Stimulated activated CD4-positive, alpha-beta T cell treated with anti-CD3 and anti-CD28 coated beads, Interleukin-1b, Interleukin-23, amount 100 ng/mL, for 4 hours (primary cell): ENCODE data around the gene ALG12.
"Not testable (repeated sequence)": the region's sequence is repeated elsewhere in the genome, so short reads cannot be mapped to it uniquely, and the experiment has no call there.

Experiments used
- DNase-seq, 2 donors: peaks; one replicate each; pipeline ENCODE4 v3.0.0-alpha.2; 2020; ENCODE audit warnings: low read depth in 2 of 2

ALG12 gene

GRCh38 chr22:49867303-49868265 is 50.7 kb downstream of the ALG12 start:
- DNase-seq: no peak

- DNase-seq: no peak
Observed at GRCh38 chr22:49866646-49867045, 51.6 kb downstream of the ALG12 start.

GRCh38 chr22:49866134-49866533 is 52.1 kb downstream of the ALG12 start:
- DNase-seq: no peak

GRCh38 chr22:49865156-49865555 is 53.1 kb downstream of the ALG12 start:
- DNase-seq: no peak

GRCh38 chr22:49863931-49864330 is 54.3 kb downstream of the ALG12 start:
- DNase-seq: no peak

- DNase-seq: no peak
Observed at GRCh38 chr22:49862496-49862776, 55.8 kb downstream of the ALG12 start.

- DNase-seq: no peak
Observed at GRCh38 chr22:49861642-49862495, 56.4 kb downstream of the ALG12 start.

- no peak for DNase-seq
Observed at GRCh38 chr22:49858827-49859226, 59.4 kb downstream of the ALG12 start.

GRCh38 chr22:49856766-49857618 is 61.2 kb downstream of the ALG12 start:
- DNase-seq: no peak

- DNase-seq: no peak
Observed at GRCh38 chr22:49856343-49856742, 61.9 kb downstream of the ALG12 start.

- DNase-seq: no peak
Observed at GRCh38 chr22:49855251-49855911, 62.9 kb downstream of the ALG12 start.

- DNase-seq: no peak
Observed at GRCh38 chr22:49853981-49854831, 64.0 kb downstream of the ALG12 start.

GRCh38 chr22:49852898-49853894 is 65.0 kb downstream of the ALG12 start, which contains the start of gene ZBED4:
ZBED4 (plus strand) TSS chr22:49853844; CDS start chr22:49883663, 29,819 bp downstream.
- DNase-seq: peak; percentile 98 to 99

GRCh38 chr22:49852568-49852897 is 65.7 kb downstream of the ALG12 start:
- DNase-seq: not testable (repeated sequence)

GRCh38 chr22:49850959-49851802 is 67.1 kb downstream of the ALG12 start:
- DNase-seq: no peak
